Cortex of kidney (tissue), 1 donor: ENCODE data around the gene RPTOR.
"Not testable (repeated sequence)": the region's sequence is repeated elsewhere in the genome, so short reads cannot be mapped to it uniquely, and the experiment has no call there.

Source experiments
- DNase-seq: peaks from one replicate; lab custom pipeline; 2025; lab: John Stamatoyannopoulos, UW

The RPTOR gene

DNA sequence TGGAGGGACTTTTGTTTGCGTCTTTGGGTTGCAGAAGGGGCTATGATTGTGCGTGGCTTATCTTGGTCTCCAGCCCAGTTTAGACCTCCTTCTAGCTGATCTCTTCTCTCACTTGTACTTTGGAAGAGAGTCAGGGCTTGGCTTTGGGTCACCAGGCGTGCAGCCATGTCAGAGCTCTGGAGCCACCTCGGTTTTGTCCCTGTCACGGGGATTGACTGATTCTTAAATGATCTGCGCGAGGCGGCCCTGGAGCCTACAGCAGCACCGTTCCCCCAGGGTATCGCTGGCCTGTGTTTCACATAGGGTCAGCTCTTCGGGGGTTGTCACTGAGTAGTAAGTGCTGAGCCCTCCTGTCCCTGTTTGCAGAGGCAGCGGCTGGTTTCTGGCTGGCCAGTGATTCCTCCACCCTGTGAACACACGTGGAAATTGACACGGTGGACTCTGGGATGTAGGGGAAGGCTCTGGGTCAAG lies 237.2 kb downstream of the RPTOR start:
- no peak for DNase-seq

DNA sequence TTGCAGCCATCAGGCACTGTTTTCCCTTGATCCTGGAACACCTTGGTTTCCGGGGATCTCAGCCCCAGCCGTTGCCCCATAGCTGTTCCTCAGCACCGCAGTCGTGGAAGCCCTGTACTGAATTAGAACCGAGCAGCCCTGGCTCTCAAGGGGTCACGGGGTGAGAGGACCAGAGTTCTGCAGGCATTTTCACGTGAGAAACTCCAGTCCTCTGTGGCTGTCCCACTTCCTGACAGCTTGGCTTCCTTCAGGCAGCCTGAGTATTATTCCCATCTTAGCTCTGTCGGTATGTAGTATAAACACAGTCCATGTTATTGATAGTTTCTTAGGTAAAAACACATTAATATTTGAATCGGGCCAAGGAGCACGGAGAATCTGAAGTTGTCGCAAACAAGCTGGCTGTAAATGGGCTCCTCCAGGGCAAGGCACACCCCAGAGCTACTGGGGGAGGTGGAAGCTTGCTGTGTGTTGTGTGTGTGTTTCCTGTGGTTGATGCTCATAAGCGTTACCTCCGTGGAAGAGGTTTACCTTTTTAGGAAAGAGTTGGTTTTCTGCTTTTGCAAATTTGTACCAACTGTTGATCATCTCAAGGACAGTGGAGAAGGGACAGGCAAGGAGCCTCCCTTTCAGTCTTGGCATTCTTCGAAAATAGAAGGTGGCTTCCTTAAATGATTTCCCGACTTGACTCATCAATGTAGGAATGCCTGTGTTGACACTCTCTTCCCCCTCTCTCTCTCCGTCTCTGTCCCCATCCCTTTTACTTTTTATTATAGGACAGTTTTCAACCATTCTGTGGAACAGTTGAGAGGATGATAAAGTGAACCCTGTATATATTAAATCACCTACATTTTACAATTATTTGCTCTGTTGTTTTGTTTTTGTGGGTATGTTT lies 238.1 kb downstream of the RPTOR start:
- DNase-seq = no peak

DNA sequence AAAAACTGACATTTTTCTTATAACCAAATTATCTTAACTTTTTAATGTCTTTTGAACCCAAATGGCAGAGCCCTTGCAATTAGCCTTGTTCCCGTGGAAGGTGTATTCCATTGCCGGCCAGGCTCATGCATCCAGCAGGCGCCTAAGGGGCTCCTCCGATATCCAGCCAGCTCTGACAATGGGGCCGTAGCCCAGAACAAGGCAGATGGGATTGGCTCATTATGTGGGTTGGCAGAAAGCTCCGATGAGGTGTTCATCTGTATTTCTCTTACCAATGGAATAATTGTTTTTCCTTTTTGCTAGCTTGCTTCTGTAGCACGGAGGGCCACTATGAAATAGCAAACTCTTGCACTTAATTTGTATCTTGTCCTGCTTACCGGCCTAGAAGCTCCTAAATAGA lies 238.8 kb downstream of the RPTOR start:
- DNase-seq = no peak

- no peak for DNase-seq
Measured at GRCh38 chr17:80783971-80784370, 239.3 kb downstream of the RPTOR start.

- no peak for DNase-seq
Measured at GRCh38 chr17:80785477-80786178, 241.0 kb downstream of the RPTOR start.

GRCh38 chr17:80786470-80786869 lies 241.8 kb downstream of the RPTOR start:
- no peak for DNase-seq

DNA sequence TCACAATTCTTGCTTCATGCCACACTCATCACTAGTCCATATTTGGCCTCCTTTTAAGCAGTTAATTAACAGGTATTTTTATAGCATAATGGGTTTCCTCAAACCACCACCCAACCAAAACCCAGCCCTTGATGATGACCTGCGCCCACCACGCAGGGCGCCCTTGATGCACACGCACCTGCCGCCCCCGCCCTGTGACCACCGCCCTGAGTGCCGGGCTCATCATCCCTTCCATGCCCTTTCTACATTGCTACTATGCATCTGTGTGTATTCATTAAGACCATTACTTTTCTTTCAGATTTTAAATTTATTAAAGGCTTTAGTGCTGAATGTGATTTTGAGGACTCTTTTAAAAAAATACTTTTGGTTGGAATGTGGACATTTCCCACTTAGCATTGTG lies 242.2 kb downstream of the RPTOR start:
- DNase-seq = no peak

DNA sequence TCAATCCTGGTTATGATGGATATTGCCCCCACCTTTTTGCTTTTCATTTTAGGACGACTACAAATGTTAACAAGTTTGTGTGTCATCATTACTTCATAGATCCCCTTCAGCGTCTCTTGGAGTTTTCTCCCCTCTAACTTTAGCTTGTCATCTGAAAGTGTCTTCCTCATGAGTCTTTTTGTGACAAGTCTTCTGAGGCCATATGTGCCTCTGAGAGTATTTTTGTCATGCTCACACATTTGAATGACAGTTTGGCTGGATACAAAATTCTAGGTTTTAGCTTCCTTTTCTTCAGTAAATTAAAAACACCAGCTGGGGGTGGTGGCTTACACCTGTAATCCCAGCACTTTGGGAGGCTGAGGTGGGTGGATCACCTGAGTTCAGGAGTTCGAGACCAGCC lies 243.2 kb downstream of the RPTOR start:
- no peak for DNase-seq

DNA sequence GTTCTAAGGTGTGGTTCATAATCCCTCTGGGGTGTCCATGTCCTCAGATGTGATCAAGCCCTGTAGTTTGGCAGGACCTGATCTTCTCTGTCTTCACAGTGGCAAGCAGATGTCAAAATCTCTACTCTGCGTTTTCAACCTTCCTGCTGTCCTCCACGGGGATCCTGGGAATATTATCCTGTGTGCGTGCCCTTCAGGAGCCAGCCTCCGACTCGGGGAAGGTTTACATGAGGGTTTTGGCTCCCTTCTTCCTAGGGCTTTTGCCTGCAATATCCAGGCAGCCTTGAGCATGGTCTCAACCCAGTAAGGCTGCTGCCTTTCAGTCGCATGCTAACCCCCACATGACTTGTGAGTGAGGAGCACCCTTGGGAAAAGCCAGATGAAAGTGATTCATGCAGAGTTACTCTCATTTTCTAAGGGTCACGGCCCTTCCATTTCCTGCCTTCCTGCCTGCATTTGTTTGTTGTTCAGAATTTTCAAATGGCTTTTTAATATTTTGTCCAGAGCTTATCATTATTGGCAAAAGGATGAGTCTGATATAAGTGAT lies 244.8 kb downstream of the RPTOR start:
- DNase-seq = no peak

- DNase-seq = no peak
Measured at GRCh38 chr17:80790021-80790765, 245.6 kb downstream of the RPTOR start.

DNA sequence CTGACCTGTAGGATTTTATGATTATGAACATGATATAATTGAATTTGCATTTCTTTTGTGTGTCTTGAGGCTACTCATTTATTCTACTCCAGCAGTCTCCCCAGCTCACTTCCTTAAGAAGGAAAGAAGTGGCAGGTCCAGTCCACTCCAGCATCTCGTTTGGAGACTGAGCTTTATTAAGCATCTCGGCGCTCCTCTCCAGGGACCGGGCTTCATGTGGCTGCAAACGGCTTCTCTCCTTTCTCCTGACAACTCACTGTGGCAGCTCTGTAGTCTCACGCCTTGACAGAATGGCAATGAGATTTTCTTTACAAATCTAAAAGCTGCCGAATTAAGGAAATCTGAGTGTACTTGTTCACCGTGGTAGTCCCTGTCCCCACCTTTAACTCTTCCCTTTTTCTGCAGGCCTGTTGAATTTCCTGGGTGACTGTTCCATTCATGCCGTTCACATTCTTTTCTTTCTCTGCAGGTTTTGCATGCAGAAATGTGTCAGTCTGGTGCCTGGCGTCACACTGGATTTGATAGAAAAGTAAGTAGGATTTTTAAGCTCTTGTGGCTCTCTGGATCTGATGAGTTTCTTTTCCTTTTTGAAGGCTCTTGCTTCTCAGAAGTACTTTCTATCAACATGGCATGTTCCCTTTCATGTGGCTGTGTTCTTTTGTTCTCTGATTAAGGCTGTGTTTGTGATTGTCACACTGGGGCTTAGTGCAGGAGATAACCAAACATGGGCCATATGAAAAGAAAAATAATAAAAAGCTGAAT lies 246.5 kb downstream of the RPTOR start:
- DNase-seq = no peak

DNA sequence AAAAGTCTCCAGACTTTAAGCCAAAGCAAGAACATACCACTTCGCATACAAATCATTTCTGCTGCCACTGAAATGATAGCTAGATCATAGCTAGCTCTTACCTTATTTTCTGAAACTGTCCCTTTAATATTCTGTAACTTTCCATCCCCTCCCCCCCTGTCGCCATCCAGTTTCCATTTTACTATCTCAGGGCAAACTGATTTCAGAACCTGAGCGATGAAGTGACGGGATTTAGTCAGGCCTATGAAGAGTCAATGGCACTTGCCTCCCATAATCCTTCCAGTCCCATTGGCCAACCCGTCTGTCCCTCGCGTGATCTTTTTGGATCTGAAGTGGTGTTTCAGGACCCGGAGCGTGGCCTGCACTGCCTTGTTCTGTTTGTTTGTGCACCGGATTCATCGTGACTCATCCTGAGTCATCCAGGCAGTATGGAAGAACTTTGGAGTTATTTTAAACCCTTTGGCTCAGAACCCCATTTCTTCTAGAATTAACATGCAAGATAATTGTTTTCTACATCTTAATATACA lies 247.2 kb downstream of the RPTOR start:
- DNase-seq = no peak

GRCh38 chr17:80792373-80792781 lies 247.7 kb downstream of the RPTOR start:
- no peak for DNase-seq

DNA sequence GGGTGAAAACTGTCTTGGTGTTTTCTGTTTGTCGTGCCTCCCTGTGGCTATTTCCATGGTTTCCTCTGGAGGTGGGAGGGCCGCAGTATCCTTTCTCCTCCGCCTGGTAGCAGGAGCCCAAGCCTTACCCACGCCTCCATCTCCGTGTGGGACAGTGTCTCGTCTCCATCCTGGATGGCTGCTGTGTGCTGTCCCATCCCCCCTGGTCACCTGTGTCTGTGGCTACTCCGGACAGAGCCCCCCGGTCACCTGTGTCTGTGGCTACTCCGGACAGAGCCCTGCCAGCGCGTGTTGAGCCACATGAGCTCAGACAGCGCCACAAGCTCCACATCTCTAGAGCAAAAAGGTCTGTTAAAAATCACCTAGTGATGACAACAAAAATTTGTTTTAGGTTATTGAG lies 248.8 kb downstream of the RPTOR start:
- DNase-seq = no peak

GRCh38 chr17:80793851-80794267 lies 249.2 kb downstream of the RPTOR start:
- no peak for DNase-seq

DNA sequence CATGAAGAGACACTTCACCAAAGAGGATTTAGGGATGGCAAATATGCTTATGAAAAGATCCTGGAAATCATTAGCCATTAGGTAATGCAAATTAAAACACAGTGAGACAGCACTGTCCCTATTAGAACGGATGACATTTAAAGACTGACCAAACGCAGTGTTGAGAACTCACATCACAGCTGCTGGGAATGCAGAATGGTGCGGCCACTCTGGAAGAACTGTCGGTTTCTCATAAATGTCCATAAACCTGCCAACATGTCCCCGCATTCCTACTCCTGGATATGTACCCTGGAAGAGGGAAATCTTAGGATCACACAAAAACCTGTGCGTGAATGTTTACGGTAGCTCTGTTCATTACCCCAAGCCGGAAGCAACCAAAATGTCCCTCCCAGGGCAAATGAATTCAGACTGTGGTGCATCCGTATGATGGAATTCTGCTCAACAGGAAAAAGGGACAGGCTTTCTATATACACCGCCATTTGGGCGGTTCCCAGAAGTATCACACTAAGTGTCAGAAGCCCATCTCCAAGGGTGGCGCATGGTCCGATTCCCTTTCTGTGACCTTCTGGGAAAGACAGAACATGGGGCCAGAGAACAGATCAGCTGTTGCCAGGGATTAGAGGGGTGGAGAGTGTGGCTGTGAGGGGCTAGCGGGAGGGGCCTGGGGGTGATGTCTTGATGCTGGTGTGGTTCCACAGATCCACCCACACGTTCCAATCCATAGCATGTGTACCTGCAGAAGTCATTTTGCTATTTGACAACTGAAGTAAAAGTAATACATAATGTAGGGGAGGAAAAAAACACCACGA lies 249.8 kb downstream of the RPTOR start:
- DNase-seq = no peak

DNA sequence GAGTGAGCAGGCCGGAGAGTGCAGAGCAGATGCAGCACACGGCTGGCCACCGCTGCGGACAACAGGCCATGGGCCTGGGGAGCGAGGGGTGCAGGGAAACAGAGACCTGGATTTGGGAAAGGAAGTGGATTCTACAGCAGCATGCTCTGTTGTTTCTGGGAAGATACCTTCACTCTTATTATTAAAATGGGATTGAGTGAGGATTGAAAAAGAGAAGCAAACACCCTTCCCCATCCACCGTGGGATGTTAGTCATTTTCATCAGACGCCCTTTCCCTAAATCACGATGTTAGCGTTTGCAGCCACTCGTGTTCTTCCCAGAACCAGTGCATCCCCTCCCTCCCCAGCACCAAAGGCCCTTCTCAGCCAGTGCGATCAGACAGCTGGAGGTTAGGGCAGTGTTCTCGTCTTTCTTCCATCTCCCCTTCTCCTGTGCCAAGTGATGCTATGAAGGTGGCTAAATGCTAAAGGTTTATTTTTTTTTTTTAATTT lies 250.5 kb downstream of the RPTOR start:
- DNase-seq = no peak

GRCh38 chr17:80795754-80796153 lies 251.1 kb downstream of the RPTOR start:
- DNase-seq = no peak

DNA sequence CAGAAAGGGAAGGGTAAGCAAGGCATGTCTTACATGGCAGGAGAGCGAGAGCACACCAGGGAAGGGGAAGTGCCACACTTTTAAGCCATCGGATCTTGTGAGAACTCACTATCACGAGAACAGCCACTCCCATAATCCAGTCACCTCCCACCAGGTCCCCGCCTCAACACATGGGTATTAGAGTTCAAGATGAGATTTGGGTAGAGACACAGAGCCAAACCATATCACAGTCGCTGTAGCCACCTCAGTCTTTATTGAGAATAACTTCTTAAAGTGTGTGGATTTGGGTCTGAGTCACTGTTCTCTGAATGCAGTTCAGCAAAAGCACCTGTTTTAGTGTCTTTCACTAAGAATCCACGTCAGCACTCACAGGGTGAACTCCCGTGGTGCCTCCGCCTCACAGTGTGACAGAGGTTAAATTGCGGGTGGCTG lies 251.8 kb downstream of the RPTOR start:
- no peak for DNase-seq

GRCh38 chr17:80797222-80797621 lies 252.6 kb downstream of the RPTOR start:
- DNase-seq = not testable (repeated sequence)
